GM19452 (cell line): ENCODE measurements around the gene DNAH14.
"Not testable (repeated sequence)": the region's sequence is repeated elsewhere in the genome, so short reads cannot be mapped to it uniquely, and the experiment has no call there.

Experiments used
- ATAC-seq: cut with Tn5 transposase; IDR thresholded peaks from one replicate; pipeline ENCODE4 v1.9.1; 2021; ENCODE audit not compliant: unreplicated experiment

DNAH14 gene

GRCh38 chr1:224929335-224930237 lies at the start of gene DNAH14:
DNAH14 (plus strand) TSS chr1:224929675; CDS start chr1:224952703, 23,028 bp downstream.
- no peak for ATAC-seq

DNA sequence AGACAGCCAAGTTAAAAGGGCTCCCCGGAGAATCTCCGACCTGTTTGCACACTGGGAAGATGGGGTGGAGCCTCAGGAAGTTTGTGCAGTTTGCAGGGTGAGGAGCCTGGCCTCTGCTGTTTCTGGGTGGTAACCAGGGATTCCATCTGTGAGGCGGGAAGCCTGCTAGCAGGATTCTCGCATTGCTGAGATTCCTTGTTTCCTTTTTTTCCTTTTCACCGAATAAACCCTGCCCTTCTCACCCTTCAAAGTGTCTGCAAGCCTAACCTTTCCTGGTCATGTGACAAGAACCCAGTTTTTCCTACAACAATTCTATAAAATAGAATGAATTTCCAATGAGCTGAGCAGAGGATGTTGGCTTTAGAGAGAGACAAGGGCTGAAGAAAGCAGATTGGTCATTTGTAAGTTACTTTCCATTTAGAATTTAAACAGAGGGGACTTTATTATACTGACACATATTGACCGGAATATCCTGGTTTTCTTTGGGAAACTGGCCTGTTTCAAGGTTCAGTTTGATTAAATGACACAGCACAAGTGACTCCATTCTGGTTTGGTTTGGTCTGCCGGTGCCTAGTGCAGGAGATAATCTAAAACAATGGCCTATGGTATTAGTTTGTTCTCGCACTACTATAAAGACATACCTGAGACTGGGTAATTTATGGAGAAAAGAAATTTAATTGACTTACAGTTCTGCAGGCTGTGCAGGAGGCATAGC lies 48.7 kb upstream of the DNAH14 start:
- no peak for ATAC-seq

GRCh38 chr1:224881308-224881692 lies 48.2 kb upstream of the DNAH14 start:
- ATAC-seq = not testable (repeated sequence)

DNA sequence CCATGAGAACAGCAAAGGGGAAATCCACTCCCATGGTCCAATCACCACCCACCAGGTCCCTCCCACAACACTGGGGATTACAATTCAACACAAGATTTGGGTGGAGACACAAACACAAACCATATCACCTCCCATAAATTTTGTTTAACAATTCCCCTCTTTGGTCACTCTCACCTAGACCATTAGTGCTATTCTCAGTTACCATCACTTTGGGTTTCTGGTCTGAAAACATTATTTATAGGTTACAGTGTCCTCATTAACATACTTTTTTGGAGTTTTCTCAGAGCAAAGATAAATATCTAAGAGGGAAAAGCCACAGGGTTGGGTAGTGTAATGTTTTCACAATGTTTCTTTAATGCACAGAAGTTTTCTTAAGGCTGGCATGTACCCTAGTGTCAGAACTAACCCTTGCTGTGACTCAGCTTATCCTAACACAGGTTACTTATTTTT lies 47.7 kb upstream of the DNAH14 start:
- ATAC-seq = no peak

DNA sequence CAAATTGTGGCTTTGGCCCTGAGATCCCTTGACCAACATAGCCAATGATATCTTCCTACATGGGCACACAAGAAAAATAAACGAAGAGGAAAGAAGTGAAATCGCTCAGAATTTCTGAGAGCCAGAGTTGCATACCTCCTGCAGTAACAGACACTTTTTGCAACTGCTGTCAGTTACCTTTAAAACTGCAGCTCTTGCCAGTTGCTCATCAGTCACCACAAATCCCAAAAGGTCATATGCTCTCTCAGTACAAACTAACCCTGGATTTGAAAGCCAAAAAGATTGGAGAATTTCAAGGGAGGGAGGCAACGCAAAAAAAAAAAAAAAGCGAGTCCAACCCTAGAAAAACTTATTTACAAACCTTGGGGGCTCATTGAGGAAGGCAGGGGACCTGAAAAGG lies 47.2 kb upstream of the DNAH14 start:
- ATAC-seq = no peak

GRCh38 chr1:224883091-224883490 lies 46.4 kb upstream of the DNAH14 start:
- ATAC-seq = no peak

DNA sequence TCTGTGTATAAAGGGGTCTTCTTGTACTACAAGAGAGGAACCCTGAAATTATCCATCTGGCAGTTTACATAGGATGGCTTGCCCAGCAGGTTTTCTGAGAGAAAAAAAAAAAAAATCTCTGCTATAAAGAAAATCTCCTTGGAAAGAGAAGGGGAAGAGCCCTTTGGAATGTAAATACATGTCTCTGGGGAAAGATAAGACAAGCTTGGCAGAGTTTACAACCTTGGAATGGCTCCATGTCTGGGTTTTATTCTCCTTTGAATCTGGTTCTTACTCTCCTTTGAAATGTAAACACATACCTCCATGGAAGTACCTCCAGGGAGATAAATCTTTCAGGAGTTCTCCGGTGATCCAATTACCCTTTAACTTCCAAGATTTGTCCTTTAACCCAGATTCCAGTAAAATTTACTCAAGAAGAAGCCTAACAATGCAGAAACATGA lies 45.1 kb upstream of the DNAH14 start:
- no peak for ATAC-seq

DNA sequence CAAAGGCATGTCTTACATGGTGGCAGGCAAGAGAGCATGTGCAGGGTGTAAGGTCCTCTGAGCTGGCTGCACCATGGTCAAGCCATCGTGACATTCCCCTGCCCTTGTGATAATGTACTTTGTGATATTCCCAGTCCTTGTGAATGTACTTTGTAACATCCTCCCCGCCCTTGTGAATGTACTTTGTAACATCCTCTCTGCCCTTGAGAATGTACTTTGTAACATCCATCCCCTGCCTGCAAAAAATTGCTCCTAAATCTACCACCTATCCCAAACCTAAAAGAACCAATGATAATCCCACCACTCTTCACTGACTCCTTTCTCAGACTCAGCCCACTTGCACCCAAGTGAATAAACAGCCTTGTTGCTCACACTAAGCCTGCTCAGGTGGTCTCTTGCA lies 44.1 kb upstream of the DNAH14 start:
- not testable (repeated sequence) for ATAC-seq

DNA sequence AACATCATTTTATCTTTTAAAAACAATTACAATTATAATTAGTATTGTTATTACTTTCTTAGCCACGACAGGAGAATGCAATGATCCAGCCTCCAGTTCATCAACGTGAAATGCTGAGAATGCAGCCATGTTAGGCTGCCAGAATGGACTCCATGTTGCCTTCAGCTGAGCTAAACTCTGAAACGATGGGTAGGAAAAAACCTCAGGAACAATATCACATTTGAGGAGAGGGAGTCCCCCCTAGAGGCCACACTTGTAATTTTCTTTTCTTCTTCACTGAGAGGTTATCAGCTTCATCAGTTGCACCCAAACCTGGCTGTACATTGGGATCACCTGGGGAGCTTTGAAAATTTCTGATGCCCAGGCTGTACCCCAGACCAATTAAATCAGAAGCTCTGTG lies 34.6 kb upstream of the DNAH14 start:
- no peak for ATAC-seq

- no peak for ATAC-seq
Observed at GRCh38 chr1:224896130-224896781, 33.2 kb upstream of the DNAH14 start.

- ATAC-seq = no peak
Observed at GRCh38 chr1:224897529-224898327, 31.7 kb upstream of the DNAH14 start.

DNA sequence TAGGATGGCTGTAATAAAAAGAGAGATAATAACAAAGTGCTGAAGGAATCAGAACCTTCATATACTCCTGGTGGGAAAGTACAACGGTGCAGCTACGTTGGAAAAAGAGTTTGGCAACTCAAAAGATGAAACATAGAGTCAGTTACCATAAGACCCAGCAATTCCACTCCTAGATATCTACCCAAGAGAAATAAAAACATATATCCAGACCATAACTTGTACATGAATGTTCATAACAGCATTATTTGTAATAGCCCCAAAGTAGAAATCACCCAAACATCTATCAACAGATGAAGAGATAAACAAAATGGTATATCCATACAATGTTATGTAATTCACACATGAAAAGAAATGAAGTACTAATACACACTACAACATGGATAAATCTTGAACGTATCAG lies 30.5 kb upstream of the DNAH14 start:
- no peak for ATAC-seq

- no peak for ATAC-seq
Observed at GRCh38 chr1:224900062-224900630, 29.3 kb upstream of the DNAH14 start.

DNA sequence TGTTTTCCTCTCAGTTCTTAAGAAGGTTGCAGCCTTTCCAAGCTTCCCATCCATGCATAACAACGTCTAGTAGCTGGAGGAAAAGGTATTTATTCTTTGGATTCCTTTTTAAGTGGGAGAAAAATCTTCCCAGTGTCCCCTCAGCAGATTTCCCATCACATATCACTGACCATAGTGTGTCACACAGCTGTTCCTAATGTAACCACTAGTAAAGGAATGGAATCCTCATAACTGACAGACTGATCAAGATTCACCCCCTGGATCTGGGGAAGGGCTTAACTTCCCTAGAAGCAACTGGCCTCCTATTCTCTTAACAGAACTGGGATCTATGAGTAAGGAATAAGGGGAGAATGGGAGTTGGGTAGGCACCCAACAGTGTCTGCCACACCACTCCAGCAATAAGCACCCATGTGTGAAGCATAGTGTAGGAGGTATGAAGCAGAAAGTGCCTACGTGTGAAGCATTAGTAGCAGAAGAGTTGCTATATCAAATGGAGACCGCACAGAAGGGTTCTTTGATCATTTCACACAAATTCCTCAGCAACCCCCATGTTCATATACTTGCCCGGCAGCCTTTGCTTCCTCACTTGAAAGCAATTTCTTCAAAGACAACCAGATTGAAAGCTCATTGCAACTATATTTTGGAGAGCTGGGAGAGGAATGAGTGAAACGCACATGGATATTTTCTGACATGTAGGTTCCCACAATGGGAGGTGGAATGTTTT lies 28.2 kb upstream of the DNAH14 start:
- ATAC-seq = no peak

- no peak for ATAC-seq
Observed at GRCh38 chr1:224903955-224904354, 25.5 kb upstream of the DNAH14 start.

DNA sequence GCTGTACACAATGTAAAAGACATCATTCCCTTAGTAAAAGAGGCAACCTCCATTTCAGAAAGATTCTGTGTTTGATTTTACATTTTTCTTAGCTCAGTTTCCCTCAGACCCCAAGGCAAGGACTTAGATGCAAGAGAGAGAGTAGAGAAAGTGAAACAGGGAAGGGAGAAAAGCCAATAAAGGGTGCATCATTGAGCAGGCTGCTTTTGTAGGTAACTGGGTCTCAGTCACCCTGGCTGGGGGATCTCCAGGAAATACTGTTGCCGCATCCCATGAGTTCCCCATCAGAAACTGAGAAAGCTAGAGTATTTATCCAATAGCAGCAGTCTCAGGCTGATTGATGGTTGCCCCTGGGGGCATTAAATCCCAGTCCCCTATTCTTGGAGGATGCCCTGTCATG lies 23.1 kb upstream of the DNAH14 start:
- ATAC-seq = no peak

DNA sequence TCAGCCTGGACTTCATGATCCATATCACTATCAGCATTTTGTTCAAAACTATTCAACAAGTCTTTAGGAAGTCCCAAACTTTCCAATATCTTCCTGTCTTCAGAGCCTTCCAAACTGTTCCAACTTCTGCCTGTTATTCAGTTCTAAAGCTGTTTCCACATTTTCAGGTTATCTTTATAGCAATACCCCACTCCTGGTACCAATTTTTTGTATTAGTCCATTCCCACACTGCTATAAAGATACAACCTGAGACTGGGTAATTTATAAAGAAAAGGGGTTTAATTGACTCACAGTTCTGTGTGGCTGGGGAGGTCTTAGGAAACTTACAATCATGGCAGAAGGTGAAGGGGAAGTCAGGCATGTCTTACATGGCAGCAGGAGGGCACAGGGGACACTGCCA lies 18.3 kb upstream of the DNAH14 start:
- no peak for ATAC-seq

DNA sequence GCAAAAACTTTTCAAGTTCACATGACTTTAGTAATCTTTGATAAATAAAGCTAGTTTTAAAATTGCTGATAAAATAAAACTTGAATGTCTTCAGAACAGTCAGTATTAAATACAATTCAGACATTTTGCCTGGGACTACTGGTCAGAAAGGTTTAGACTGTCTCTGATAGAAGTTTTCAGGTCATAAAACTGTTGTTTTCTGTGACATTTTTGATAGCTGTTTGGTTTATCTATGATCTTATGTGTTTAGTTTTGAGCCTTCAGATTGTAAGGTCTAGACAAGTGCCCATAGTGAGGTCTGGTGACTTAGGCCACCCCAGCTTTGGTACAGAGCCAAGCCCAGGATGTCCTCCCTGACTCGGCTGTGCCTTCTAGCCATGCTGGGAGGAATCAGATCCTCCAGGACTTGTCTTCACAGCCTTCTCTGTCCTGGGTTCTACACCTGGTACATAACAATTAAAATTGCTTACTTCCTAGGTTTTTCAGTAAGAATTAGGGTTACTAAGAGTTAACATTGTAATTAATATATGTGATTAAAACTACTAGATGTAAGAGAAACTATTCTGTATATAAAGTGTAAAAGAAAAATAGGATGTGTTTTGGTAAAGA lies 15.1 kb upstream of the DNAH14 start:
- ATAC-seq = no peak

DNA sequence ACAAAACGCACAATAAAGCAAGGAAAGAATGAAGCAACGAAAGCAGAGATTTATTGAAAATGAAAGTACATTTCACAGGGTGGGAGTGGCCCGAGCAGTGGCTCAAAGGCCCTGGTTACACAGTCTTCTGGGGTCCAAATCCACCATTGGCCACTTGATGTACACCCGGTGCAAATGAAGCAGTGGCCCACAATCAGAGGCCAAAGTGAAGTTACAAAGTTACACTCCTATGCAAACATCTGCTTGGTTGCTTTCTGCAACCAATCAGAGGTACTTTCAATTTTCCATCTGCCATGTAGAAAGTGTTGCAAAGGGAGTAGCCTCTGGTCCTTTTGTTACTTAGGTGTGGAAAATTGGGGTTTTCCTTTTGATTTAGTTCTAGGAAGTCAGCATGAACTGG lies 10.0 kb upstream of the DNAH14 start:
- no peak for ATAC-seq
